ENCODE results near the gene UPF1.
A peak's percentile ranks its signal among the peaks of the same experiment; 100 is the strongest.
"Not testable (repeated sequence)": the region's sequence is repeated elsewhere in the genome, so short reads cannot be mapped to it uniquely, and the experiment has no call there.

UPF1 gene

GRCh38 chr19:18900700-18901481 is 69.1 kb downstream of the UPF1 start:
- no peak for DNase-seq

GRCh38 chr19:18901491-18901890 is 69.7 kb downstream of the UPF1 start:
- DNase-seq: no peak

- DNase-seq: not testable (repeated sequence)
These were observed 70.8 kb downstream of the UPF1 start for GRCh38 chr19:18902519-18902918.

GRCh38 chr19:18903156-18904037 is 71.6 kb downstream of the UPF1 start:
- no peak for DNase-seq

- no peak for DNase-seq
These were observed 72.7 kb downstream of the UPF1 start for GRCh38 chr19:18904334-18905057.

GRCh38 chr19:18905058-18905456 is 73.3 kb downstream of the UPF1 start:
- DNase-seq: no peak

- no peak for DNase-seq
These were observed 73.9 kb downstream of the UPF1 start for GRCh38 chr19:18905513-18906236.

GRCh38 chr19:18906605-18907519 is 75.1 kb downstream of the UPF1 start:
- no peak for DNase-seq

- DNase-seq: no peak
These were observed 77.3 kb downstream of the UPF1 start for GRCh38 chr19:18908917-18909619.

GRCh38 chr19:18910010-18910409 is 78.3 kb downstream of the UPF1 start:
- no peak for DNase-seq

GRCh38 chr19:18910801-18911436 is 79.2 kb downstream of the UPF1 start:
- DNase-seq: no peak

- DNase-seq: no peak
These were observed 81.2 kb downstream of the UPF1 start for GRCh38 chr19:18912933-18913332.

- no peak for DNase-seq
These were observed 81.7 kb downstream of the UPF1 start for GRCh38 chr19:18913466-18913865.

- DNase-seq: peak; percentile 16
These were observed 83.9 kb downstream of the UPF1 start for GRCh38 chr19:18915639-18916038.

- DNase-seq: not testable (repeated sequence)
These were observed 85.8 kb downstream of the UPF1 start for GRCh38 chr19:18917593-18917992.
